GM12872 (cell line): ENCODE measurements around the gene EPB41L5.

ENCODE experiments used
- CTCF ChIP-seq: IDR thresholded peaks from 3 replicates; pipeline ENCODE4 v1.5.1; 2011; ENCODE audit warnings: low read depth, mild to moderate bottlenecking, low read length, moderate library complexity; ENCODE audit not compliant: insufficient read depth

Gene EPB41L5

GRCh38 chr2:120224256-120224655 is 211.4 kb downstream of the EPB41L5 start:
- no peak for TF ChIP-seq CTCF

DNA sequence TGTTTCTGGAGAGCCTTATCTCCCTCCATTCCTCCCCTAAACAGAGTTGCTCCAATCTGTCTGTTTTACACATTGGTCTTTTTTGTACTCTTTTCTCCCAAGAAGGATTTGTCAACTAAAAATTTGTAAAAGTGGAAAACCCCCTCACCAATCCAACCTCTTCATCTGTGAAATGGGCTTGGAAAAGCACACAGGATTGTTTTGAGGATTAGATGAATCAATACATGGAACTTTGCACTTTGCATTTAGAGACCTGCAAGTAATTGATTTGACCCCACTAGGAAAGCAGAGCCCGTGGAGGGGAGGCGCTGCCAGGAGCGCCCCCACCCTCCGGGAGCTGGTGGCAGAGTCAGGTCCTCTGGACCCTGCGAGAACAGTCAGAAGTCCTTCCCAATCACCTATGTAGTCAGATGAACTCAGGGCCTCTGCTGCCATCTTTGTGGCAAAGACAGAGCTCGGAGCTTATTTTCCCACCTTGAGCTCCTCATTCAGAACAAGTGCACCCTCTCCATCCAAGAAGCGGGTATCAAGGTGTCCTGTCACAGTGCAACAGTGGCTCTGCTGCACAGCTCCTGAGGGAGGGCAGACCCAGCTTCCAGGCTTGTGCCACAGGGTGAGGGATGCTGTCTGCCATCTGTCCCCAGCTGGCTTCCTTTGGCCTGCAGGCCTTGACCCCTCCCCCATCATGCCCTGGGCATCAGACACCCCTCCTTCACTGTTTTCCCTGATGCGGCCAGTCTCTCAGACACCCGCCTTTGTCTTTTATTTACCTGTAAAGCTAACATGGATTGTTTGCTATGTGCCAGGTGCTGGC is 212.1 kb downstream of the EPB41L5 start:
- TF ChIP-seq CTCF: no peak

GRCh38 chr2:120225549-120226065 is 212.7 kb downstream of the EPB41L5 start:
- no peak for TF ChIP-seq CTCF

GRCh38 chr2:120226316-120226715 is 213.4 kb downstream of the EPB41L5 start:
- TF ChIP-seq CTCF: no peak

- TF ChIP-seq CTCF: no peak
Observed at GRCh38 chr2:120227111-120227991, 214.5 kb downstream of the EPB41L5 start.

DNA sequence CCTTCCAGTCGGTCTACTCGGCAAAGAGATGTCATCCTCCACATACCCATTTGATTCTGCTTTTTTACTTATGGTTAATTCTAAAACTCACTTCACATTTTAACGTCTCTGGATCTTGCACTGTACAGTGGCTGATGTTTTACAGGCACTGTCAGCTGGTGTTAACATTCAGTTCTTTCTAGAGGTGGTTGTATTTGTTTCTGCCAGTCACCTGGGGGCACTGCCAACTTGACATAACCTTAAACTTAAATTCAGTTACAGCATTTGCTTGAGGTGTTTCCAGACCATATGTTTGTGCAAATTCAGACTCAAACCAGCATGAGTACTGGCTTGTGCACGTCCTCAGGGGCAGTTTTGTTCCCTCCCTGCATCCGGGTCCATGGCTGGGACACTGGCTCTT is 215.6 kb downstream of the EPB41L5 start:
- no peak for TF ChIP-seq CTCF
